Measurements from ENCODE around the gene CAPN1. TPM values are rescaled to one million over a fixed set of nuclear protein-coding genes. Genes with fewer than 3 reads are reported as not detected.

The CAPN1 gene
- total and polyA plus RNA-seq, 2 of the 13 experiments (the other 11 are each of a cell fraction or from before 2014, with no cell fraction given): 57.3 to 82.6 TPM

DNA sequence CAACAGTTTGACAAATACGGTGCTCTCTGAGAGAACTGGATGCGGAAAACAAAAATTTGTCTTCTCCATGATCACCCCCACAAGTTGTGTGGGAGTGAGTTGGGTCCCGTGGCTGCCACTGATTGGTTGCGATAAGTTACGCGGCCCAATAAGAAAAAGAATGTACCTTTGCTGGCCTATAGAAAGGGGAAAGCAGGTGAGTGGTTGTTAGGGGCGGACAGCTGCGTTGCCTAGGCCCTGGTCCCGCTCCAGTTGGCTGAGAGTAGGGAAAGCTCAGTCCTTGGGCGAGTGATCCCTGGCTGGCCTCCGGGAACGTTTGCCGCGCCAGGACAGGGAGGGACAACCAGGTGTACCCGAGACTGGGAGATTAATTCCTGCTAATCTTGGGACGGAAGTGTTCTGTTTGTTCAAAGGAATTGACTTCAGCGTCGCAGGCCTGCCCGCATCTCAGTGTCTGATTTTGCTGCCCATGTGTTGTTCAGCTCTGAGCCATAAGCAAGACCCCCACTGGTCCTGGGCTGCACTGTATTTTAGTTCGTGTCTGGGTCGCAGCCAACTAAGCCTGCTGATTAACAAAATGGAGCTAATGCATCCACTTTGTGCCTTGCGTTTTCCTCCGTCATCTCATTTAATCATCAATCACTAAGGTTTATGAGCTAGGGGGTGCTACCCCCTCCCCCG is 46.6 kb upstream of the CAPN1 start (continued):
- TF ChIP-seq NKX3-1 (CRISPR knock-in tag; IDR thresholded peaks at IDR 0.05) (0 out of 2 replicates have a peak, but pooled peaks have one; percentile 28), RBAK (CRISPR knock-in tag; IDR thresholded peaks at IDR 0.05) (no peak), POLR2AphosphoS5 (IDR thresholded peaks at IDR 0.05; ENCODE audit: low read depth, low read length) (peak; percentile 92), CEBPB (IDR thresholded peaks at IDR 0.05; ENCODE audit: borderline replicate concordance, low read depth, low read length) (no peak), ZFAT (CRISPR knock-in tag; conservative IDR thresholded peaks at IDR 0.05) (no peak), RFXANK (CRISPR knock-in tag; IDR thresholded peaks at IDR 0.05) (peak; percentile 82; the same call in 1 of the 2 replicates), ZBTB7A (CRISPR knock-in tag; IDR thresholded peaks at IDR 0.05) (no peak), TAF15 (IDR thresholded peaks at IDR 0.05; ENCODE audit: low read depth, low read length, poor library complexity, severe bottlenecking) (no peak), DMAP1 (CRISPR knock-in tag; IDR thresholded peaks at IDR 0.05) (peak; percentile 49; the same call in 1 of the 2 replicates), CBX5 (CRISPR knock-in tag; IDR thresholded peaks at IDR 0.05; ENCODE audit: borderline replicate concordance) (no peak)
- TF ChIP-seq, protein P1, sequence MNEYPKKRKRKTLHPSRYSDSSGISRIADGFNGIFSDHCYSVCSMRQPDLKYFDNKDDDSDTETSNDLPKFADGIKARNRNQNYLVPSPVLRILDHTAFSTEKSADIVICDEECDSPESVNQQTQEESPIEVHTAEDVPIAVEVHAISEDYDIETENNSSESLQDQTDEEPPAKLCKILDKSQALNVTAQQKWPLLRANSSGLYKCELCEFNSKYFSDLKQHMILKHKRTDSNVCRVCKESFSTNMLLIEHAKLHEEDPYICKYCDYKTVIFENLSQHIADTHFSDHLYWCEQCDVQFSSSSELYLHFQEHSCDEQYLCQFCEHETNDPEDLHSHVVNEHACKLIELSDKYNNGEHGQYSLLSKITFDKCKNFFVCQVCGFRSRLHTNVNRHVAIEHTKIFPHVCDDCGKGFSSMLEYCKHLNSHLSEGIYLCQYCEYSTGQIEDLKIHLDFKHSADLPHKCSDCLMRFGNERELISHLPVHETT (CRISPR knock-in tag; conservative IDR thresholded peaks at IDR 0.05): no peak
- TF ChIP-seq, protein P2, sequence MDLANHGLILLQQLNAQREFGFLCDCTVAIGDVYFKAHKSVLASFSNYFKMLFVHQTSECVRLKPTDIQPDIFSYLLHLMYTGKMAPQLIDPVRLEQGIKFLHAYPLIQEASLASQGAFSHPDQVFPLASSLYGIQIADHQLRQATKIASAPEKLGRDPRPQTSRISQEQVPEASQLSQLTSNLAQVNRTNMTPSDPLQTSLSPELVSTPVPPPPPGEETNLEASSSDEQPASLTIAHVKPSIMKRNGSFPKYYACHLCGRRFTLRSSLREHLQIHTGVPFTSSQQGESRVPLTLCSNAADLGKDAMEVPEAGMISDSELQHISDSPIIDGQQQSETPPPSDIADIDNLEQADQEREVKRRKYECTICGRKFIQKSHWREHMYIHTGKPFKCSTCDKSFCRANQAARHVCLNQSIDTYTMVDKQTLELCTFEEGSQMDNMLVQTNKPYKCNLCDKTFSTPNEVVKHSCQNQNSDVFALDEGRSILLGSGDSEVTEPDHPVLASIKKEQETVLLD (CRISPR knock-in tag; IDR thresholded peaks at IDR 0.05; ENCODE audit: low read depth): no peak
- TF ChIP-seq, protein P3, sequence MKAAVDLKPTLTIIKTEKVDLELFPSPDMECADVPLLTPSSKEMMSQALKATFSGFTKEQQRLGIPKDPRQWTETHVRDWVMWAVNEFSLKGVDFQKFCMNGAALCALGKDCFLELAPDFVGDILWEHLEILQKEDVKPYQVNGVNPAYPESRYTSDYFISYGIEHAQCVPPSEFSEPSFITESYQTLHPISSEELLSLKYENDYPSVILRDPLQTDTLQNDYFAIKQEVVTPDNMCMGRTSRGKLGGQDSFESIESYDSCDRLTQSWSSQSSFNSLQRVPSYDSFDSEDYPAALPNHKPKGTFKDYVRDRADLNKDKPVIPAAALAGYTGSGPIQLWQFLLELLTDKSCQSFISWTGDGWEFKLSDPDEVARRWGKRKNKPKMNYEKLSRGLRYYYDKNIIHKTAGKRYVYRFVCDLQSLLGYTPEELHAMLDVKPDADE (CRISPR knock-in tag; IDR thresholded peaks at IDR 0.05): no peak
- TF ChIP-seq, protein P4, sequence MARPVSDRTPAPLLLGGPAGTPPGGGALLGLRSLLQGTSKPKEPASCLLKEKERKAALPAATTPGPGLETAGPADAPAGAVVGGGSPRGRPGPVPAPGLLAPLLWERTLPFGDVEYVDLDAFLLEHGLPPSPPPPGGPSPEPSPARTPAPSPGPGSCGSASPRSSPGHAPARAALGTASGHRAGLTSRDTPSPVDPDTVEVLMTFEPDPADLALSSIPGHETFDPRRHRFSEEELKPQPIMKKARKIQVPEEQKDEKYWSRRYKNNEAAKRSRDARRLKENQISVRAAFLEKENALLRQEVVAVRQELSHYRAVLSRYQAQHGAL (CRISPR knock-in tag; IDR thresholded peaks at IDR 0.05; ENCODE audit: not compliant biosample characterization): no peak
- TF ChIP-seq, protein P5, sequence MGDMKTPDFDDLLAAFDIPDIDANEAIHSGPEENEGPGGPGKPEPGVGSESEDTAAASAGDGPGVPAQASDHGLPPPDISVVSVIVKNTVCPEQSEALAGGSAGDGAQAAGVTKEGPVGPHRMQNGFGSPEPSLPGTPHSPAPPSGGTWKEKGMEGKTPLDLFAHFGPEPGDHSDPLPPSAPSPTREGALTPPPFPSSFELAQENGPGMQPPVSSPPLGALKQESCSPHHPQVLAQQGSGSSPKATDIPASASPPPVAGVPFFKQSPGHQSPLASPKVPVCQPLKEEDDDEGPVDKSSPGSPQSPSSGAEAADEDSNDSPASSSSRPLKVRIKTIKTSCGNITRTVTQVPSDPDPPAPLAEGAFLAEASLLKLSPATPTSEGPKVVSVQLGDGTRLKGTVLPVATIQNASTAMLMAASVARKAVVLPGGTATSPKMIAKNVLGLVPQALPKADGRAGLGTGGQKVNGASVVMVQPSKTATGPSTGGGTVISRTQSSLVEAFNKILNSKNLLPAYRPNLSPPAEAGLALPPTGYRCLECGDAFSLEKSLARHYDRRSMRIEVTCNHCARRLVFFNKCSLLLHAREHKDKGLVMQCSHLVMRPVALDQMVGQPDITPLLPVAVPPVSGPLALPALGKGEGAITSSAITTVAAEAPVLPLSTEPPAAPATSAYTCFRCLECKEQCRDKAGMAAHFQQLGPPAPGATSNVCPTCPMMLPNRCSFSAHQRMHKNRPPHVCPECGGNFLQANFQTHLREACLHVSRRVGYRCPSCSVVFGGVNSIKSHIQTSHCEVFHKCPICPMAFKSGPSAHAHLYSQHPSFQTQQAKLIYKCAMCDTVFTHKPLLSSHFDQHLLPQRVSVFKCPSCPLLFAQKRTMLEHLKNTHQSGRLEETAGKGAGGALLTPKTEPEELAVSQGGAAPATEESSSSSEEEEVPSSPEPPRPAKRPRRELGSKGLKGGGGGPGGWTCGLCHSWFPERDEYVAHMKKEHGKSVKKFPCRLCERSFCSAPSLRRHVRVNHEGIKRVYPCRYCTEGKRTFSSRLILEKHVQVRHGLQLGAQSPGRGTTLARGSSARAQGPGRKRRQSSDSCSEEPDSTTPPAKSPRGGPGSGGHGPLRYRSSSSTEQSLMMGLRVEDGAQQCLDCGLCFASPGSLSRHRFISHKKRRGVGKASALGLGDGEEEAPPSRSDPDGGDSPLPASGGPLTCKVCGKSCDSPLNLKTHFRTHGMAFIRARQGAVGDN (CRISPR knock-in tag; IDR thresholded peaks at IDR 0.05): peak; percentile 45
- TF ChIP-seq, protein P6, sequence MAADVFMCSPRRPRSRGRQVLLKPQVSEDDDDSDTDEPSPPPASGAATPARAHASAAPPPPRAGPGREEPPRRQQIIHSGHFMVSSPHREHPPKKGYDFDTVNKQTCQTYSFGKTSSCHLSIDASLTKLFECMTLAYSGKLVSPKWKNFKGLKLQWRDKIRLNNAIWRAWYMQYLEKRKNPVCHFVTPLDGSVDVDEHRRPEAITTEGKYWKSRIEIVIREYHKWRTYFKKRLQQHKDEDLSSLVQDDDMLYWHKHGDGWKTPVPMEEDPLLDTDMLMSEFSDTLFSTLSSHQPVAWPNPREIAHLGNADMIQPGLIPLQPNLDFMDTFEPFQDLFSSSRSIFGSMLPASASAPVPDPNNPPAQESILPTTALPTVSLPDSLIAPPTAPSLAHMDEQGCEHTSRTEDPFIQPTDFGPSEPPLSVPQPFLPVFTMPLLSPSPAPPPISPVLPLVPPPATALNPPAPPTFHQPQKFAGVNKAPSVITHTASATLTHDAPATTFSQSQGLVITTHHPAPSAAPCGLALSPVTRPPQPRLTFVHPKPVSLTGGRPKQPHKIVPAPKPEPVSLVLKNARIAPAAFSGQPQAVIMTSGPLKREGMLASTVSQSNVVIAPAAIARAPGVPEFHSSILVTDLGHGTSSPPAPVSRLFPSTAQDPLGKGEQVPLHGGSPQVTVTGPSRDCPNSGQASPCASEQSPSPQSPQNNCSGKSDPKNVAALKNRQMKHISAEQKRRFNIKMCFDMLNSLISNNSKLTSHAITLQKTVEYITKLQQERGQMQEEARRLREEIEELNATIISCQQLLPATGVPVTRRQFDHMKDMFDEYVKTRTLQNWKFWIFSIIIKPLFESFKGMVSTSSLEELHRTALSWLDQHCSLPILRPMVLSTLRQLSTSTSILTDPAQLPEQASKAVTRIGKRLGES (CRISPR knock-in tag; IDR thresholded peaks at IDR 0.05; ENCODE audit: borderline replicate concordance): no peak
